HEK293T (cell line): Measurements from ENCODE around the gene SLC4A2.

Experiments
- CTCF ChIA-PET: fragments of 350-600 bp; formaldehyde crosslinking; extraction: SDS; loops from one replicate; lab custom pipeline; 2021; ENCODE audit warnings: antibody characterized with exemption, inconsistent platforms; lab: Yijun Ruan, JAX
- POLR2A ChIA-PET: fragments of 350-600 bp; formaldehyde crosslinking; extraction: SDS; loops from one replicate; lab custom pipeline; 2020; ENCODE audit warnings: antibody characterized with exemption, inconsistent platforms; lab: Yijun Ruan, JAX
- DNase-seq: peaks from one replicate; pipeline ENCODE4 v3.0.0; 2012; ENCODE audit warnings: mixed read lengths; ENCODE audit errors: extremely low spot score
- ARNT ChIP-seq: fragments of 450-650 bp; IDR thresholded peaks from 2 replicates; pipeline ENCODE4 v1.6.1; 2017; ENCODE audit warnings: mild to moderate bottlenecking
- BHLHE40 ChIP-seq: fragments of 450-650 bp; IDR thresholded peaks from 2 replicates; pipeline ENCODE4 v1.6.1; 2016; ENCODE audit warnings: mild to moderate bottlenecking, moderate library complexity, borderline replicate concordance
- CTBP1 ChIP-seq: fragments of 450-650 bp; IDR thresholded peaks from 2 replicates; pipeline ENCODE4 v1.6.1; 2016; ENCODE audit warnings: borderline replicate concordance
- ELF4 ChIP-seq: fragments of 450-650 bp; IDR thresholded peaks from 2 replicates; pipeline ENCODE4 v1.6.1; 2017; ENCODE audit warnings: antibody characterized with exemption
- FOXA1 ChIP-seq: fragments of 450-650 bp; IDR thresholded peaks from 2 replicates; pipeline ENCODE4 v1.6.1; 2016; ENCODE audit warnings: mild to moderate bottlenecking
- FOXK2 ChIP-seq: fragments of 450-650 bp; IDR thresholded peaks from 2 replicates; pipeline ENCODE4 v1.6.1; 2016; ENCODE audit warnings: mild to moderate bottlenecking
- FOXM1 ChIP-seq: fragments of 450-650 bp; IDR thresholded peaks from 2 replicates; pipeline ENCODE4 v1.6.1; 2017; ENCODE audit warnings: mild to moderate bottlenecking, borderline replicate concordance
- HDGF ChIP-seq: fragments of 450-650 bp; IDR thresholded peaks from 2 replicates; pipeline ENCODE4 v1.6.1; 2017; ENCODE audit warnings: antibody characterized with exemption, borderline replicate concordance
- L3MBTL2 ChIP-seq: fragments of 450-650 bp; conservative IDR thresholded peaks from 2 replicates; pipeline ENCODE4 v1.6.1; 2016; ENCODE audit warnings: mild to moderate bottlenecking
- LEF1 ChIP-seq: fragments of 450-650 bp; IDR thresholded peaks from 2 replicates; pipeline ENCODE4 v1.6.1; 2017; ENCODE audit warnings: mild to moderate bottlenecking, borderline replicate concordance
- NFRKB ChIP-seq: fragments of 450-650 bp; IDR thresholded peaks from 2 replicates; pipeline ENCODE4 v1.6.1; 2016; ENCODE audit warnings: mild to moderate bottlenecking, moderate library complexity
- PKNOX1 ChIP-seq: fragments of 450-650 bp; IDR thresholded peaks from 2 replicates; pipeline ENCODE4 v1.6.1; 2016
- SP1 ChIP-seq: fragments of 450-650 bp; IDR thresholded peaks from 2 replicates; pipeline ENCODE4 v1.6.1; 2017
- SUZ12 ChIP-seq: fragments of 450-650 bp; IDR thresholded peaks from 2 replicates; pipeline ENCODE4 v1.6.1; 2016; ENCODE audit warnings: mild to moderate bottlenecking
- TARDBP ChIP-seq: fragments of 450-650 bp; IDR thresholded peaks from 2 replicates; pipeline ENCODE4 v1.6.1; 2016
- ZNF384 ChIP-seq: fragments of 450-650 bp; IDR thresholded peaks from 2 replicates; pipeline ENCODE4 v1.6.1; 2016

Gene SLC4A2

GRCh38 chr7:151080067-151080521 is 20.7 kb downstream of the SLC4A2 start:
- ChIA-PET POLR2A (interaction anchor here (0.8 to 4.7 kb wide), 21 partner anchors 8 to 172 kb away, joined by 3 to 38 read pairs (median 4); partner anchors contain the start of genes ABCB8, ABCF2, CDK5 and CHPF2), CTCF (interaction anchor here (1.1 kb wide), 1 partner anchor 31 kb away, joined by 4 read pairs; no protein-coding TSS in a partner anchor)
- DNase-seq = no peak
- TF ChIP-seq FOXA1 (no peak), TARDBP (no peak), FOXK2 (no peak), ZNF384 (no peak), LEF1 (no peak), CTBP1 (no peak), SP1 (no peak), ARNT (no peak), SUZ12 (no peak), HDGF (no peak), L3MBTL2 (no peak), PKNOX1 (no peak)

- ChIA-PET POLR2A (interaction anchor here (0.6 to 2.6 kb wide), 22 partner anchors 9 to 172 kb away, joined by 3 to 17 read pairs (median 4); partner anchors contain the start of genes ABCB8, ABCF2, CDK5 and CHPF2), CTCF (interaction anchor here (1.1 kb wide), 1 partner anchor 30 kb away, joined by 4 read pairs; no protein-coding TSS in a partner anchor)
- TF ChIP-seq FOXM1 (no peak), PKNOX1 (peak; percentile 38; the same call in 1 of the 2 replicates), SUZ12 (no peak), NFRKB (no peak), LEF1 (no peak; the same call in 1 of the 2 replicates), HDGF (no peak; the same call in 1 of the 2 replicates), CTBP1 (no peak)
- peak; percentile 97 for DNase-seq
Observed at GRCh38 chr7:151080522-151081169, 21.3 kb downstream of the SLC4A2 start, which contains the start of gene FASTK. FASTK (minus strand) TSS chr7:151080809; CDS start chr7:151080766, 43 bp downstream.

- CTCF ChIA-PET = interaction anchor here (1.1 kb wide), 1 partner anchor 29 kb away, joined by 4 read pairs; no protein-coding TSS in a partner anchor
- no peak for DNase-seq
- TF ChIP-seq ZNF384 (no peak), SP1 (no peak), LEF1 (no peak), SUZ12 (no peak), BHLHE40 (no peak), L3MBTL2 (no peak), PKNOX1 (no peak), FOXM1 (no peak), HDGF (no peak), FOXK2 (no peak), ARNT (no peak), FOXA1 (no peak), CTBP1 (no peak), TARDBP (no peak), NFRKB (no peak), ELF4 (no peak)
- POLR2A ChIA-PET = interaction anchor here (0.6 to 3.2 kb wide), 21 partner anchors 8 to 166 kb away, joined by 3 to 17 read pairs (median 4); partner anchors contain the start of genes ABCB8, ABCF2, CDK5 and CHPF2
Observed at GRCh38 chr7:151081170-151082101, 22.0 kb downstream of the SLC4A2 start.

GRCh38 chr7:151082141-151083070 is 23.0 kb downstream of the SLC4A2 start:
- CTCF ChIA-PET = interaction anchor here (0.6 kb wide), 1 partner anchor 232 kb away, joined by 3 read pairs; no protein-coding TSS in a partner anchor
- DNase-seq = no peak
- POLR2A ChIA-PET = interaction anchor here (1.1 to 3.2 kb wide), 5 partner anchors 20 to 54 kb away, joined by 3 to 15 read pairs (median 9); partner anchors contain the start of genes ABCB8 and SLC4A2
- no peak for TF ChIP-seq CTBP1
- peak; percentile 89 for TF ChIP-seq L3MBTL2
- no peak for TF ChIP-seq SP1
- TF ChIP-seq HDGF = peak; percentile 77; the same call in 1 of the 2 replicates
- TF ChIP-seq LEF1 = no peak
- no peak for TF ChIP-seq BHLHE40
